Measurements from ENCODE around the gene RTL1.

RTL1 gene

GRCh38 chr14:100911665-100912316, 8.3 kb upstream of the RTL1 start:
- no peak overlapping the region for H3K4me3 ChIP-seq (replicated peaks; ENCODE audit: low read depth, low read length)
- no peak for TF ChIP-seq CTCF (IDR thresholded peaks at IDR 0.05; ENCODE audit: insufficient read depth, low read length, poor library complexity, severe bottlenecking)
- DNase-seq (ENCODE audit: extremely low read depth, insufficient read length): no peak
- no peaks in the 10 kb centered on the region for H3K27me3 ChIP-seq (replicated peaks; ENCODE audit: control insufficient read depth, insufficient read depth, low read length)
- no peaks in the 10 kb centered on the region for H3K36me3 ChIP-seq (ENCODE audit: control insufficient read depth, insufficient read depth, low read length)

- Histone ChIP-seq H3K27me3 (replicated peaks; ENCODE audit: control insufficient read depth, insufficient read depth, low read length) (no peaks in the 10 kb centered on the region), H3K4me3 (replicated peaks; ENCODE audit: low read depth, low read length) (no peak overlapping the region), H3K36me3 (ENCODE audit: control insufficient read depth, insufficient read depth, low read length) (no peaks in the 10 kb centered on the region)
- no peak for DNase-seq (ENCODE audit: extremely low read depth, insufficient read length)
- no peak for TF ChIP-seq CTCF (IDR thresholded peaks at IDR 0.05; ENCODE audit: insufficient read depth, low read length, poor library complexity, severe bottlenecking)
Observed at GRCh38 chr14:100910888-100911664, 7.6 kb upstream of the RTL1 start.

DNA sequence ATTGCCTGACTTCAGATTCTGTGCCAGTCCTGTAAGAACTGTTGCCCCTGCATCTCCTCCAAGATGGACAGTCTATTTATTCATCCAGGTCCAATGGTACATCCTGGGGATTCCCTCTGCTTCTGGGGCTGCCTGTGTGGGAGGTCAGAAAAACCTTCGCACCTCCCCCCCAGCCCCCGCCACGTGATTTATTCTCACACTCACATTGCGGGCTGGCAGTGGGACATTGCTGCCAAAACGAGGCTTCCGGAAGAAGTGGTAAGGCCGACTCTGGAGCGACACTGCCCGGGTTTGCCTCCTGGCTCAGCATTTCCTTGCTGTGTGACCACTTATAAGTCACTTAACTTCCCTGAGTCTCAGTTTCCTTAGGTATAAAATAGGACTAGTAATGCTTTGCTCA, 5.9 kb upstream of the RTL1 start:
- H3K4me3 ChIP-seq (replicated peaks; ENCODE audit: low read depth, low read length): no peak overlapping the region
- no peaks in the 10 kb centered on the region for H3K36me3 ChIP-seq (ENCODE audit: control insufficient read depth, insufficient read depth, low read length)
- TF ChIP-seq CTCF (IDR thresholded peaks at IDR 0.05; ENCODE audit: insufficient read depth, low read length, poor library complexity, severe bottlenecking): no peak
- no peaks in the 10 kb centered on the region for H3K27me3 ChIP-seq (replicated peaks; ENCODE audit: control insufficient read depth, insufficient read depth, low read length)
- no peak for DNase-seq (ENCODE audit: extremely low read depth, insufficient read length)

GRCh38 chr14:100907240-100907639, 3.7 kb upstream of the RTL1 start:
- Histone ChIP-seq H3K4me3 (replicated peaks; ENCODE audit: low read depth, low read length) (no peak overlapping the region), H3K36me3 (ENCODE audit: control insufficient read depth, insufficient read depth, low read length) (no peaks in the 10 kb centered on the region), H3K27me3 (replicated peaks; ENCODE audit: control insufficient read depth, insufficient read depth, low read length) (no peaks in the 10 kb centered on the region)
- DNase-seq (ENCODE audit: extremely low read depth, insufficient read length): no peak
- no peak for TF ChIP-seq CTCF (IDR thresholded peaks at IDR 0.05; ENCODE audit: insufficient read depth, low read length, poor library complexity, severe bottlenecking)

DNA sequence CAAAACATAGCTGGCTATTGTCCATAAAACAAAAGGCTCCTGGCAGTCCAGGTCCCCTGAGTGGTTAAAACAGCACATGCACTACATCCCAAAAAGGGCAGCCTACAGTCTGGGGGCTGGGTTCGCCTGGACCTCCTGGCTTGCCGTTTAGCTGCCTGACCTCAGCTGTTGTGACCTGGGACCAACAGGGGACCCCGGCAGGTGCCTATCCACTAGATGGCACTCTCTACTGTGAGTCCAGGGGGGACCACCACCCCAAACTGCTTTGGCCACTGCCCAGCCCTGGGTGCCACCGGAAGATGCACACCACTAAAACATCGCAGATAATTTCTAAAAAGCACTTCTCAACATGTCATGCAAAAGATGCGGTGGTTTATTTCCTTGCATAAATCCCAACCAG, 2.9 kb upstream of the RTL1 start:
- no peak overlapping the region for H3K4me3 ChIP-seq (replicated peaks; ENCODE audit: low read depth, low read length)
- DNase-seq (ENCODE audit: extremely low read depth, insufficient read length): no peak
- H3K36me3 ChIP-seq (ENCODE audit: control insufficient read depth, insufficient read depth, low read length): no peaks in the 10 kb centered on the region
- no peaks in the 10 kb centered on the region for H3K27me3 ChIP-seq (replicated peaks; ENCODE audit: control insufficient read depth, insufficient read depth, low read length)
- TF ChIP-seq CTCF (IDR thresholded peaks at IDR 0.05; ENCODE audit: insufficient read depth, low read length, poor library complexity, severe bottlenecking): peak; percentile 9

Data from GM06990 (cell line).